ENCODE data around the gene DZIP1.

DNA sequence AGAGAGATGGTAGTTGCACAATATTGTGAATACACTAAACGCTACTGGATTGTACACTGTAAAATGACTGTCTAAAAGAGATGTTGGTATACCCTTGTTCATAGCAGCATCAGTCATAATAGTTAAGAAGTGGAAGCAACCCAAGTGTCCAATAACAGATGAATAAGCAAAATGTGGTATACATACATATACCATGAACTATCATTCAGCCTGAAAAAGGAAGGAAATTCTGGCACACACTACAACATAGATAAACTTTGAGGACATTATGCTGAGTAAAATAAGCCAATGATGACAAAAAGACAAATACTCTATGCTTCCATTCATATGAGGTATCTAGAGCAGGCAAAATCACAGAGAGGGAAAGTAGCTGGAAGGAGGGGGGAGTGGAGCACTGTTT lies 16.0 kb downstream of the DZIP1 start:
- TF ChIP-seq GLIS3 (CRISPR knock-in tag; IDR thresholded peaks at IDR 0.05), result no peak
- TF ChIP-seq ZFP30 (CRISPR knock-in tag; IDR thresholded peaks at IDR 0.05), result no peak
- TF ChIP-seq, protein P1, sequence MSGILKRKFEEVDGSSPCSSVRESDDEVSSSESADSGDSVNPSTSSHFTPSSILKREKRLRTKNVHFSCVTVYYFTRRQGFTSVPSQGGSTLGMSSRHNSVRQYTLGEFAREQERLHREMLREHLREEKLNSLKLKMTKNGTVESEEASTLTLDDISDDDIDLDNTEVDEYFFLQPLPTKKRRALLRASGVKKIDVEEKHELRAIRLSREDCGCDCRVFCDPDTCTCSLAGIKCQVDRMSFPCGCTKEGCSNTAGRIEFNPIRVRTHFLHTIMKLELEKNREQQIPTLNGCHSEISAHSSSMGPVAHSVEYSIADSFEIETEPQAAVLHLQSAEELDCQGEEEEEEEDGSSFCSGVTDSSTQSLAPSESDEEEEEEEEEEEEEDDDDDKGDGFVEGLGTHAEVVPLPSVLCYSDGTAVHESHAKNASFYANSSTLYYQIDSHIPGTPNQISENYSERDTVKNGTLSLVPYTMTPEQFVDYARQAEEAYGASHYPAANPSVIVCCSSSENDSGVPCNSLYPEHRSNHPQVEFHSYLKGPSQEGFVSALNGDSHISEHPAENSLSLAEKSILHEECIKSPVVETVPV (CRISPR knock-in tag; IDR thresholded peaks at IDR 0.05), result no peak
- TF ChIP-seq PPARA (CRISPR knock-in tag; IDR thresholded peaks at IDR 0.05; ENCODE audit: borderline replicate concordance), result no peak
- TF ChIP-seq, protein P2, sequence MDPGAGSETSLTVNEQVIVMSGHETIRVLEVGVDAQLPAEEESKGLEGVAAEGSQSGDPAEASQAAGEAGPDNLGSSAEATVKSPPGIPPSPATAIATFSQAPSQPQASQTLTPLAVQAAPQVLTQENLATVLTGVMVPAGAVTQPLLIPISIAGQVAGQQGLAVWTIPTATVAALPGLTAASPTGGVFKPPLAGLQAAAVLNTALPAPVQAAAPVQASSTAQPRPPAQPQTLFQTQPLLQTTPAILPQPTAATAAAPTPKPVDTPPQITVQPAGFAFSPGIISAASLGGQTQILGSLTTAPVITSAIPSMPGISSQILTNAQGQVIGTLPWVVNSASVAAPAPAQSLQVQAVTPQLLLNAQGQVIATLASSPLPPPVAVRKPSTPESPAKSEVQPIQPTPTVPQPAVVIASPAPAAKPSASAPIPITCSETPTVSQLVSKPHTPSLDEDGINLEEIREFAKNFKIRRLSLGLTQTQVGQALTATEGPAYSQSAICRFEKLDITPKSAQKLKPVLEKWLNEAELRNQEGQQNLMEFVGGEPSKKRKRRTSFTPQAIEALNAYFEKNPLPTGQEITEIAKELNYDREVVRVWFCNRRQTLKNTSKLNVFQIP (CRISPR knock-in tag; IDR thresholded peaks at IDR 0.05; ENCODE audit: borderline replicate concordance, low read depth), result no peak
- no peak for TF ChIP-seq OSR1 (CRISPR knock-in tag; IDR thresholded peaks at IDR 0.05)
- no peak for TF ChIP-seq ESRRG (CRISPR knock-in tag; IDR thresholded peaks at IDR 0.05)
